GM06990 (cell line): ENCODE measurements around the gene SPATA16.

Experiments used
- DNase-seq: peaks from one replicate; pipeline ENCODE4 v3.0.0-alpha.2; 2011; ENCODE audit not compliant: insufficient read length; ENCODE audit errors: extremely low read depth
- H3K27me3 ChIP-seq: replicated peaks from 2 replicates; pipeline ENCODE4 v1.6.0; 2011; ENCODE audit warnings: low read length; ENCODE audit not compliant: control insufficient read depth, insufficient read depth
- H3K36me3 ChIP-seq: 2 replicates; pipeline ENCODE4 v1.5.1; 2011; ENCODE audit warnings: low read length; ENCODE audit not compliant: control insufficient read depth, insufficient read depth
- H3K4me3 ChIP-seq: replicated peaks from 2 replicates; pipeline ENCODE4 v1.5.1; 2011; ENCODE audit warnings: low read depth, mild to moderate bottlenecking, control low read depth, low read length
- TF ChIP-seq, protein P1 (sequence below): IDR thresholded peaks from 2 replicates; pipeline ENCODE4 v1.5.1; 2011; ENCODE audit warnings: low read length, control low read depth, mild to moderate bottlenecking, inconsistent platforms; ENCODE audit not compliant: insufficient read depth, poor library complexity, severe bottlenecking

Gene SPATA16

DNA sequence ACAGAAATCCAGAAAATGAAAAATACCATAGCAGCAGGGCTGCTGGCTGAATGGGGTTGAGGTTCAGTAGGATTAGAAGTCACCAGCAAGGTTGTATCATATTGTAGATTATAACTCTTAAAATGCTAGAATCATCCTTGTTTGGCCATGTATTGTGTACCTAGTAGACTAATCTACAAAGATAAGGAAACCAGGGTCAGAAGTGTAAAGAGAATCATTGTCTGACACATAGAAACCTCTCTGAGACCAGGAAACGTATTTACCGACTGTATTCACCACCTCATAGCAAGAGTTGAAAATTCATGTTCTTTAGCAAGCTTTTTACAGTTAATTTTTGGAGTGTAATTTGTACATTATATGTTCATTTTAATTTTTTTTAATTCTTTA is 221.7 kb downstream of the SPATA16 start:
- TF ChIP-seq, protein P1, sequence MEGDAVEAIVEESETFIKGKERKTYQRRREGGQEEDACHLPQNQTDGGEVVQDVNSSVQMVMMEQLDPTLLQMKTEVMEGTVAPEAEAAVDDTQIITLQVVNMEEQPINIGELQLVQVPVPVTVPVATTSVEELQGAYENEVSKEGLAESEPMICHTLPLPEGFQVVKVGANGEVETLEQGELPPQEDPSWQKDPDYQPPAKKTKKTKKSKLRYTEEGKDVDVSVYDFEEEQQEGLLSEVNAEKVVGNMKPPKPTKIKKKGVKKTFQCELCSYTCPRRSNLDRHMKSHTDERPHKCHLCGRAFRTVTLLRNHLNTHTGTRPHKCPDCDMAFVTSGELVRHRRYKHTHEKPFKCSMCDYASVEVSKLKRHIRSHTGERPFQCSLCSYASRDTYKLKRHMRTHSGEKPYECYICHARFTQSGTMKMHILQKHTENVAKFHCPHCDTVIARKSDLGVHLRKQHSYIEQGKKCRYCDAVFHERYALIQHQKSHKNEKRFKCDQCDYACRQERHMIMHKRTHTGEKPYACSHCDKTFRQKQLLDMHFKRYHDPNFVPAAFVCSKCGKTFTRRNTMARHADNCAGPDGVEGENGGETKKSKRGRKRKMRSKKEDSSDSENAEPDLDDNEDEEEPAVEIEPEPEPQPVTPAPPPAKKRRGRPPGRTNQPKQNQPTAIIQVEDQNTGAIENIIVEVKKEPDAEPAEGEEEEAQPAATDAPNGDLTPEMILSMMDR: no peak
- H3K36me3 ChIP-seq: no peaks in the 10 kb centered on the region
- no peak overlapping the region for H3K4me3 ChIP-seq
- DNase-seq: no peak
- H3K27me3 ChIP-seq: no peaks in the 10 kb centered on the region

DNA sequence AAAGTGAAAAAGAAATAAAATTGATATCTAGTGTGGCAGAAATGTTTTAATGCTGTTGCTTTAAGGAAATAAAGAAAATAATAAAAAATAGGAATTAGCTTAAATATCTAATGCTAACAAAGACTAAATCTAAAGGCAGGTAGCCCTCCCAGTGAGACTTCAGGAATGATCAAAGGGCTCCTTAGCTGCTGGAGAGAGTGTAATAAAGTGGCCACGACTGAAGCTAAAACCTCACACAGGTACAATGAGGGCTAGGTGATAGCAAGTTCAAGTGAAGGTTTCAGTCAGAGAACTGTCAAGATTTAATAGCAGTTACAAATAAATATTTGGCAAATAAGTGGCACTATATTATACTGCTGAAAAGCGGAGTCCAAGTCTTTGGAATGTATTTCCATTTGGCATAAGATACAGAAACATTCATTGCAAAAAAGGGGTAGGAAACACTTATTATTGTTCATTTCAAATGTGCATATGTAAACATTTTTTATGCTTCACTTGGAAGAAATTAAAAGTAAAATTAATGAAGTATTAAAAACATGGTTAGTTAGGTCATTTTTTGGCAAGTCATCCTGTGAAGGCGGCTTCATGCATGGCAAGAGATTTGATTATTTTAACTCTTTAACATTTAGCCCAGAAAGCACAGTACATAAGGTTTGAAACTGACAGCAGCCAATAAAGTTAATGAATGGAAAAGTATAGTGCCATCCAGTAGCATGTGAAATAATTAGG is 222.3 kb downstream of the SPATA16 start:
- TF ChIP-seq, protein P1: no peak
- Histone ChIP-seq H3K4me3 (no peak overlapping the region), H3K27me3 (no peaks in the 10 kb centered on the region), H3K36me3 (no peaks in the 10 kb centered on the region)
- no peak for DNase-seq

- no peaks in the 10 kb centered on the region for H3K27me3 ChIP-seq
- no peaks in the 10 kb centered on the region for H3K36me3 ChIP-seq
- no peak for DNase-seq
- H3K4me3 ChIP-seq: no peak overlapping the region
- TF ChIP-seq, protein P1: no peak
These were observed 222.9 kb downstream of the SPATA16 start for GRCh38 chr3:172918165-172918564.

- H3K27me3 ChIP-seq: no peaks in the 10 kb centered on the region
- no peak overlapping the region for H3K4me3 ChIP-seq
- TF ChIP-seq, protein P1: no peak
- no peak for DNase-seq
- no peaks in the 10 kb centered on the region for H3K36me3 ChIP-seq
These were observed 225.0 kb downstream of the SPATA16 start for GRCh38 chr3:172915911-172916514.

GRCh38 chr3:172914854-172915253 is 226.2 kb downstream of the SPATA16 start:
- TF ChIP-seq, protein P1: no peak
- no peak overlapping the region for H3K4me3 ChIP-seq
- DNase-seq: no peak
- no peaks in the 10 kb centered on the region for H3K27me3 ChIP-seq
- H3K36me3 ChIP-seq: no peaks in the 10 kb centered on the region
